Vagina (tissue), 2 donors: ENCODE data around the gene FRMD4A. TPM values are rescaled to one million over a fixed set of nuclear protein-coding genes. Genes with fewer than 3 reads are reported as not detected.

ENCODE experiments used
- DNase-seq, 2 donors: peaks; one replicate each; pipeline ENCODE4 v3.0.0-alpha.2; 2017; ENCODE audit errors: extremely low spot score in 2 of 2
- H3K27ac ChIP-seq: fragments of 200-600 bp; sonication (generic); one replicate; pipeline ENCODE4 v1.5.1; 2019
- H3K27me3 ChIP-seq: fragments of 200-600 bp; sonication (generic); one replicate; pipeline ENCODE4 v1.5.1; 2019
- H3K36me3 ChIP-seq, 2 donors: fragments of 200-600 bp; sonication (generic); one replicate each; pipeline ENCODE4 v1.5.1; 2017 to 2019
- H3K4me1 ChIP-seq: fragments of 200-600 bp; sonication (generic); one replicate; pipeline ENCODE4 v1.5.1; 2019
- H3K4me3 ChIP-seq, 2 donors: fragments of 200-600 bp; sonication (generic); 1 replicate in 1 of 2; 2 replicates in 1 of 2; pipeline ENCODE4 v1.5.1; 2016 to 2019
- H3K9me3 ChIP-seq: fragments of 200-600 bp; sonication (generic); one replicate; pipeline ENCODE4 v1.5.1; 2019
- CTCF ChIP-seq, 3 experiments: fragments of 450-650 bp in 2 of 3; fragments of 200-600 bp in 1 of 3; sonication (generic) in 1 of 3; IDR thresholded peaks; one replicate each; pipeline ENCODE4 v1.5.1; 2017 to 2019; ENCODE audit warnings: antibody characterized with exemption in 3 of 3, mild to moderate bottlenecking in 2 of 3, moderate library complexity in 2 of 3
- POLR2A ChIP-seq, 2 donors: fragments of 450-650 bp; IDR thresholded peaks; one replicate each; pipeline ENCODE4 v1.6.1; 2017; ENCODE audit warnings: antibody characterized with exemption in 2 of 2, mild to moderate bottlenecking in 2 of 2, moderate library complexity in 2 of 2
- POLR2AphosphoS5 ChIP-seq, 2 donors: sonication (generic); formaldehyde crosslinking; IDR thresholded peaks; one replicate each; pipeline ENCODE4 v1.9.0; 2017; ENCODE audit warnings: antibody characterized with exemption in 2 of 2, mild to moderate bottlenecking in 2 of 2, low read depth in 1 of 2; ENCODE audit not compliant: insufficient read depth in 1 of 2
- intact Hi-C: fragments of 100-400 bp; cut with DNase I; formaldehyde crosslinking; loops from one replicate; pipeline ENCODE4 v1.15.1; 2023
- total RNA-seq: library from RNA; depleted of rRNA; stranded (reverse); fragments of >200 nt; gene quantifications from one replicate; pipeline ENCODE4 v1.2.3, GENCODE V29; 2016

Gene FRMD4A
- total RNA-seq, 1 donor from 2014 or later, result 24.8 TPM

GRCh38 chr10:14195433-14195832, 135.3 kb downstream of the FRMD4A start:
- no peaks in the 10 kb centered on the region for H3K36me3 ChIP-seq
- H3K4me3 ChIP-seq, result no peak overlapping the region
- no peak for TF ChIP-seq POLR2AphosphoS5 (IDR thresholded peaks at IDR 0.05; ENCODE audit: insufficient read depth in 1 of 2, low read depth in 1 of 2)
- no peak for TF ChIP-seq CTCF (IDR thresholded peaks at IDR 0.05)
- H3K9me3 ChIP-seq, result no peaks in the 10 kb centered on the region
- peak in 1 of 2 donors; percentile 34 for DNase-seq
- no peak overlapping the region for H3K27ac ChIP-seq
- intact Hi-C loops, result no loop called here
- H3K27me3 ChIP-seq, result no peaks in the 10 kb centered on the region
- no peaks in the 10 kb centered on the region for H3K4me1 ChIP-seq

GRCh38 chr10:14192746-14193145, 138.0 kb downstream of the FRMD4A start:
- no peak for DNase-seq
- H3K27ac ChIP-seq, result no peak overlapping the region
- H3K36me3 ChIP-seq, result no peaks in the 10 kb centered on the region
- intact Hi-C loops, result no loop called here
- no peaks in the 10 kb centered on the region for H3K9me3 ChIP-seq
- H3K4me3 ChIP-seq, result no peak overlapping the region
- TF ChIP-seq CTCF (IDR thresholded peaks at IDR 0.05) (no peak), POLR2A (IDR thresholded peaks at IDR 0.05) (no peak), POLR2AphosphoS5 (IDR thresholded peaks at IDR 0.05; ENCODE audit: insufficient read depth in 1 of 2, low read depth in 1 of 2) (no peak)
- no peaks in the 10 kb centered on the region for H3K4me1 ChIP-seq
- H3K27me3 ChIP-seq, result no peaks in the 10 kb centered on the region

GRCh38 chr10:14191871-14192270, 138.9 kb downstream of the FRMD4A start:
- H3K27me3 ChIP-seq, result no peaks in the 10 kb centered on the region
- no peak for DNase-seq
- H3K4me3 ChIP-seq, result no peak overlapping the region
- intact Hi-C loops, result no loop called here
- no peaks in the 10 kb centered on the region for H3K9me3 ChIP-seq
- H3K36me3 ChIP-seq, result no peaks in the 10 kb centered on the region
- no peak overlapping the region for H3K27ac ChIP-seq
- no peak for TF ChIP-seq POLR2A (IDR thresholded peaks at IDR 0.05)
- no peak for TF ChIP-seq CTCF (IDR thresholded peaks at IDR 0.05)
- TF ChIP-seq POLR2AphosphoS5 (IDR thresholded peaks at IDR 0.05; ENCODE audit: insufficient read depth in 1 of 2, low read depth in 1 of 2), result no peak
- H3K4me1 ChIP-seq, result no peaks in the 10 kb centered on the region

- Histone ChIP-seq H3K4me1 (no peaks in the 10 kb centered on the region), H3K9me3 (no peaks in the 10 kb centered on the region), H3K27ac (no peak overlapping the region), H3K27me3 (no peaks in the 10 kb centered on the region), H3K4me3 (no peak overlapping the region), H3K36me3 (no peaks in the 10 kb centered on the region)
- intact Hi-C loops, result no loop called here
- no peak for TF ChIP-seq CTCF (IDR thresholded peaks at IDR 0.05)
- no peak for TF ChIP-seq POLR2A (IDR thresholded peaks at IDR 0.05)
- TF ChIP-seq POLR2AphosphoS5 (IDR thresholded peaks at IDR 0.05; ENCODE audit: insufficient read depth in 1 of 2, low read depth in 1 of 2), result no peak
- DNase-seq, result no peak
Measured at GRCh38 chr10:14191407-14191806, 139.3 kb downstream of the FRMD4A start.

GRCh38 chr10:14190702-14191101, 140.0 kb downstream of the FRMD4A start:
- no peak for TF ChIP-seq POLR2A (IDR thresholded peaks at IDR 0.05)
- TF ChIP-seq POLR2AphosphoS5 (IDR thresholded peaks at IDR 0.05; ENCODE audit: insufficient read depth in 1 of 2, low read depth in 1 of 2), result no peak
- TF ChIP-seq CTCF (IDR thresholded peaks at IDR 0.05), result no peak
- Histone ChIP-seq H3K27me3 (no peaks in the 10 kb centered on the region), H3K4me1 (no peaks in the 10 kb centered on the region), H3K36me3 (no peaks in the 10 kb centered on the region), H3K9me3 (no peaks in the 10 kb centered on the region), H3K4me3 (no peak overlapping the region), H3K27ac (no peak overlapping the region)
- no peak for DNase-seq
- intact Hi-C loops, result no loop called here
